ENCODE results near the gene SAMSN1.
"Not testable (repeated sequence)": the region's sequence is repeated elsewhere in the genome, so short reads cannot be mapped to it uniquely, and the experiment has no call there.

The SAMSN1 gene

GRCh38 chr21:14562959-14563358 is 16.8 kb upstream of the SAMSN1 start:
- no peak for DNase-seq

GRCh38 chr21:14560555-14560954 is 14.4 kb upstream of the SAMSN1 start:
- DNase-seq, result no peak

GRCh38 chr21:14560139-14560538 is 14.0 kb upstream of the SAMSN1 start:
- DNase-seq, result no peak

- no peak for DNase-seq
Observed at GRCh38 chr21:14559102-14559501, 13.0 kb upstream of the SAMSN1 start.

DNA sequence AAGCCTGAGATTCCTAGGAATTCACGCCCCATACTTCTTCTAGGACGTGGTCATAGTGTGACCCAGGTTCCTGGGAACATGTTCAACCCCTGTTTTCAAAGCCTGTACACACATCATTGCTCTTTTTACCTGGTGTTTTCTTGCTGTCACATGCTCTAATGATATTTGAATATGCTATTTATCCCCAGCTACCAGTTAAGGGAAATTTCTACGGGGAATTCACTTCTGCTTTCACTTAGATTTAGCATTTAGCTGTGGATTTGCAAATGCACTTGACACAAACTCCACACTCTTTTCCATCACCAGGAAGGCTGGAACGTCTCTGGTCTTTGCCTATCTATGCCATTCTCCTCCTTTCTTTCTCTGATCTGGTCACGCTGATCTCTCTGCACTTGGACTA is 11.3 kb upstream of the SAMSN1 start:
- DNase-seq, result no peak

- DNase-seq, result no peak
Observed at GRCh38 chr21:14554948-14555347, 8.8 kb upstream of the SAMSN1 start.

- no peak for DNase-seq
Observed at GRCh38 chr21:14553422-14553821, 7.3 kb upstream of the SAMSN1 start.

DNA sequence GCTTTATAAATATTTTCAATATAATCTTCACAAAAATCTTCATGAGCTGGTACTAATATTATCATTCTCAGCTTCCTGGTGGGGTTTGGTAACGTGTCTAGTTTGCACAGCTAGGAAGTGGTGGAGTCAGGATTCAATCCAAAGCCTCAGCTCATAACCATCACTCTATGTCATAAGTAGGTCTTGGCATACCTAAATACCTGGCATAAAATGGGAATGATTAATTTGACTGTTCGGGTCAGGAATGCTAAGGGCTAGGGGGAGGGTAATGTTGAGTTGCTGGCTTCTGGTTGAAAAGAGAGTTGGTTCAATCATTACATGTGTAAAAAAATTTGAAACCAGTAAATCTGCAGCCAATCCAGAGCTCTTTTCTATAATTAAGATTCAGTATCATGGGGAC is 5.6 kb upstream of the SAMSN1 start:
- no peak for DNase-seq

- no peak for DNase-seq
Observed at GRCh38 chr21:14550135-14550534, 4.0 kb upstream of the SAMSN1 start.

- DNase-seq, result peak; percentile 40
Observed at GRCh38 chr21:14548779-14549178, 2.7 kb upstream of the SAMSN1 start.

- no peak for DNase-seq
Observed at GRCh38 chr21:14547834-14548513, 1.9 kb upstream of the SAMSN1 start.

DNA sequence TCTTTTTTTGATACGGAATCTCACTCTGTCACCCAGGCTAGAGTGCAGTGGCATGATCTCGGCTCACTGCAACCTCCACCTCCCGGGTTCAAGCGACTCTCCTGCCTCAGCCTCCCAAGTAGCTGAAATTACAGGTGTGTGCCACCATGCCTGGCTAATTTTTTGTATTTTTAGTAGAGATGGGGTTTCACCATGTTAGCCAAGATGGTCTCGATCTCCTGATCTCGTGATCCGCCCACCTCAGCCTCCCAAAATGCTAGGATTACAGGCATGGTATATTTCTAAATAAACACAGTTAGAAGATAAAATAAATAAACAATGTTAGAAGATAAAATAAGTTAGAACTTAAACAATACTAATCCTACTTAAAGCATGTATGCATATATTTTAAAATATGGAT is 604 bp upstream of the SAMSN1 start:
- not testable (repeated sequence) for DNase-seq

DNA sequence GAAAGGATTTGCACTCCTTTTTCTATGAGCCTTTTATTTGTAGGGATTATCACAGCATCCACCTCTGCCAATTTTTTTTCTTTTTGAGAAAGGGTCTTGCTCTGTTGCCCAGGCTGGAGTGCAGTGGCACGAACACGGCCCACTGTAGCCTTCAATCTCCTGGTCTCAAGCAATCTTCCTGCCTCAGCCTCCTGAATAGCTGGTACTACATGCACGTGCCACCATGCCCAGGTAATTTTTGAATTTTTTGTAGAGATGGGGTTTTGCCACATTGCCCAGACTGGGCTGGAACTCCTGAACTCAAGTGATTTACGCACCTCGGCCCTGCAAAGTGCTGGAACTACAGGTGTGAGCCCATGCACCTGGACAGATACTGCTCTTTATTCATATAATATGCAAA is 2.1 kb downstream of the SAMSN1 start:
- no peak for DNase-seq

- no peak for DNase-seq
Observed at GRCh38 chr21:14542638-14543037, 3.5 kb downstream of the SAMSN1 start.

GRCh38 chr21:14541841-14542490 is 4.1 kb downstream of the SAMSN1 start:
- DNase-seq, result no peak

- DNase-seq, result no peak
Observed at GRCh38 chr21:14538483-14538882, 7.6 kb downstream of the SAMSN1 start.

DNA sequence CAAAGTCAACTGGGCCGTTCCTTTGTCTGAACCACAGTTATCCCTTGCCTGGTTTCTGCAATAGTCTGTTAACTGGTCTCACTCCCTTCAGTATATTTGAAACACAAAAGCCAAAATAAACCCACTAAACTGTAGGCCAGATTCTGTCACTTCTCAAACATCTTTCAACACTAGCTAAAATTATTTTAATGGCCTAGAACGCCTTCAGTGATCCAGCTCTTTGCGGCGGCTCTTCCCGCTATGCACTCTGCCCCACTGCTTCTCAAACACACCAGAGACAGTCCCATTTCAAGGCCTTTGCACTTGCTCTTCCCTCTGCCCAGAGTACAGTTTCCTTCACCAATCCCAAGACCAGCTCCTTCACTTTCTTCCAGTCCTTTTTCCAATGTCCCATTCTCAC is 9.2 kb downstream of the SAMSN1 start:
- DNase-seq, result no peak

DNA sequence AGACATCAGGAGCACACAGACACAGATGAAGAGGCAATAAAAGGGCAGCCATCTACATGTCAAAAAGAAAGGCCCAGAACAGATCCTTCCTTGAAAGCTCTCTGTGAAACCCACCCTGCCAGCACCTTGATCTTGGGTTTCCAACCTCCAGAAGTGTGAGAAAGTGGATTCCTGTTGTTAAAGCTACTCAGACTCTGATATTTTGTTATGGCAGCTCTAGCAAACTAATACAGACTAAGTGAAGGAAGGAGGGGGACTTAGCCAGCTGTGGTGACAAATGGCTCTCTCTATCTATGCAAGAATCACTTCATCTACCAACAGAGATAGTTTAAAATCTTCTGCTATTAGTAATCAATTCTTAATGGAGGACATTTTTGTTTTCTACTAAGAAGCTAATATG is 10.4 kb downstream of the SAMSN1 start:
- DNase-seq, result no peak

DNA sequence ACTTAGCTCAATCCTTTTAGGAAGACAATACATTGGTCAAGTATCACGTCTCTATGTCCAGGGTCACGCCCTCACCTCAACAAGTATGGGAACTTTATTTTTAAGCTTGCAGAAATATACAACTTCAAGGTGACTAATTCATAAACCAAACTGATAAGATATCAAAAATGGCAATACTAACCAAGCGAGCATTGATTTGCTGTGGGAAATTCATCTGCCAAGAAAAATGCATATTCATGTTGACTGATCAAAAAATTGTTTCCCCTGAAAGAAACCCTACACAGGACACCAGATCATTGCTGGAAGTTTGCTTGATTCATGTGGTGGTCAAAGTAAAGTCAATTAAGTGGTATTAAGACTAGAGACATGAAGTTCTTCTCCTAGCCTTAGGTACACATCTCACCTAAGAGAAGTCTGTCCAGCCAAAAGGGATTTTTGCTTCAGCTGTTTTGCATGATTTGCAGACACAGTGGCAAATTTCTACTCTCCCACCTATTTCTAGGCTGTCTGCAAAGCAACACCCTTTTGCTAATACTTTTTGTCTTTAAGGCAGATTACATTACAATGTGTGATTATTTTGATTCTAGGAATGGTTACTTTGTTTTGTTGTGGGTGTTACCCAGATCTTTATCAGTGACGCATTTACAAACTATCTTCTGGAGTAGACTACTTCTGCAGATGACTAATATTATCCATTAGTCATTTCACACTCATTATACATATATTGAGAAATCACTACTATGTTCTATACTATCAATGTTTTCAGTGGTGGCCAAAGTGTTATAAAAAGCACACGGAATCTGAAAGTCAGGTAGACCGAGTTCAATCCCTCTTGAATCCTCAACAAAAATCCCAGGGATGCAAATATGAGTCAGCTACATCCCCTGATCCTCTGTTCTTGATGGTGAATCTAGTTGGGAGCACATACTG is 12.4 kb downstream of the SAMSN1 start:
- no peak for DNase-seq

DNA sequence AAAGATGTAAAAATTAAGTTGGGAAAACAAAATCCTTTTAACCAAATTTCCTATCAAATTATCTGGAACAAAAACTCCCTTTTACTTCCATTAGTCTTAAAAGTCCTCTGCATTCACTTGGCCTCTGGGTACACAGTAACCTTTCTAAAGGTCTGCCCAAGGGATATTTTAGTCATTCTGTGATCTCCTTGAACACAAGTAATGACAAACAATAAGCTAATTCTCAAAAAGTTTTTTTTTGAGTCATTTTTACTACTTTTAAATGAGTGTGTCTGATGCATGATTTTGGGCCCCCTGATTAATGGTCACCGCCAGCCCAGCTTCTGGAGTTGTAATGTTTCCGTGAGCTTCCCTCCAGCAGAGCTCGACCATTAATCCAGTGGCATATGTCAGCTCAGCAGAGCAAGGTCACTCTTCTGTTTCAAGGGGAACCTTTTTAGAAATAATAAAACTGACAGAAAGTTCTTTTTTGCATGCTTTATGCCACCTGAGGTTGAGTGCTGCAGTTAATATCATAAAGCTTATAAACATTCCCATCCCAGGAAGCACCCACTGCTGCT is 14.3 kb downstream of the SAMSN1 start:
- no peak for DNase-seq

DNA sequence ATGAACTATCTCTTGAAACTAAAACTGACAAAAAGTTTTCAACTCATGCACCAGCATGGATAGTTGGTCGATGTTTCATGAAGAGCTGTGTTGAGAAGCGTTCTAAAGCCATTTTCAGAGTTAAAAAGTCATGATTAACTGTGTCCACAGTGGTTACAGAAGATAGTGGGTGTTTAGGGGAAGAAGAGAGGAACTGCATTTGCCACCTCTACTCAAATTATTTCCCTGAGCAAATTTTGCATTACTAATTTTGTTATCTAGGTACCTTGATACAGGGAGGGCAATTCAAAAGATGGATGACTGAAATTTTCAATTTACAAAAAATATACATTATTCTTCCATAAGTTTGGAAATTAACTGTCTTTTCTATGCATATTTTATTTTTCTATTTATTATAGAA is 15.5 kb downstream of the SAMSN1 start:
- no peak for DNase-seq

DNA sequence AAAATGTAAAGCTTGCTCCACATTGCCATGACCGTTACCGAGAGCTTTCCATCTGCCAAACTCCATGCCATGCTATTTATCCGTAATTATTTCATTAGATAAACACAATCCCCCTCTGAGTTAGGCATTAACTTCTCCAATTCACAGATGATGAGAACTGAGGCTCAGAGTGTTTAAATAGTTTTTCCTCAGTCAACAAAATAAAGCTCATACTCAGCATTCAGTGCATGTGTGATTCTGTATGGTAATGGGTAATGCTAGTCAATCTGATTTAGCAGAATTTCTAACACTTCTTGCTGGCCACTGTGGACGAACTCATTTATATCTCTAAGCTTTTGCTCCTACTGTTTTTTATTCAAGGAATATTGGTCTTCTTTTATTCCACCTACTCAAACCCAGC is 17.3 kb downstream of the SAMSN1 start:
- DNase-seq, result no peak
